A549 (cell line): ENCODE results near the gene ECT2.

Experiments
- EP300 ChIP-seq, 2 experiments: fragments of >200 bp; sonication (Bioruptor Twin); formaldehyde crosslinking; IDR thresholded peaks; 2 replicates in 1 of 2; 3 replicates in 1 of 2; pipeline ENCODE4 v1.6.1; 2016 to 2017
- HDAC2 ChIP-seq: fragments of 200-600 bp; sonication (generic); IDR thresholded peaks from 2 replicates; pipeline ENCODE4 v1.6.1; 2016
- JUNB ChIP-seq: fragments of >200 bp; sonication (Bioruptor Twin); formaldehyde crosslinking; IDR thresholded peaks from 2 replicates; pipeline ENCODE4 v1.6.1; 2016
- PHF8 ChIP-seq: fragments of 200-600 bp; sonication (generic); IDR thresholded peaks from 2 replicates; pipeline ENCODE4 v1.6.1; 2016; ENCODE audit warnings: low read depth, mild to moderate bottlenecking, antibody characterized with exemption, moderate library complexity, borderline replicate concordance
- POLR2A ChIP-seq: IDR thresholded peaks from 2 replicates; pipeline ENCODE4 v1.6.1; 2012; ENCODE audit warnings: mild to moderate bottlenecking, low read length
- RARB ChIP-seq: fragments of 250-450 bp; sonication (Bioruptor Pico); IDR thresholded peaks from 2 replicates; pipeline ENCODE4 v1.8.0; 2021; ENCODE audit warnings: mild to moderate bottlenecking, moderate library complexity
- RFX5 ChIP-seq: fragments of 450-650 bp; IDR thresholded peaks from 2 replicates; pipeline ENCODE4 v1.7.1; 2014; ENCODE audit warnings: antibody characterized with exemption, mild to moderate bottlenecking, moderate library complexity
- SMC3 ChIP-seq: fragments of >200 bp; sonication (Bioruptor Twin); formaldehyde crosslinking; IDR thresholded peaks from 3 replicates; pipeline ENCODE4 v1.6.1; 2018; ENCODE audit warnings: inconsistent platforms
- TF ChIP-seq, protein P1 (sequence below): fragments of >200 bp; sonication (Bioruptor Twin); formaldehyde crosslinking; IDR thresholded peaks from 3 replicates; pipeline ENCODE4 v1.5.1; 2016
- TF ChIP-seq, protein P2 (sequence below): fragments of 200-600 bp; sonication (generic); IDR thresholded peaks from 2 replicates; pipeline ENCODE4 v1.6.1; 2016; ENCODE audit warnings: antibody characterized with exemption, mild to moderate bottlenecking, moderate library complexity

DNA sequence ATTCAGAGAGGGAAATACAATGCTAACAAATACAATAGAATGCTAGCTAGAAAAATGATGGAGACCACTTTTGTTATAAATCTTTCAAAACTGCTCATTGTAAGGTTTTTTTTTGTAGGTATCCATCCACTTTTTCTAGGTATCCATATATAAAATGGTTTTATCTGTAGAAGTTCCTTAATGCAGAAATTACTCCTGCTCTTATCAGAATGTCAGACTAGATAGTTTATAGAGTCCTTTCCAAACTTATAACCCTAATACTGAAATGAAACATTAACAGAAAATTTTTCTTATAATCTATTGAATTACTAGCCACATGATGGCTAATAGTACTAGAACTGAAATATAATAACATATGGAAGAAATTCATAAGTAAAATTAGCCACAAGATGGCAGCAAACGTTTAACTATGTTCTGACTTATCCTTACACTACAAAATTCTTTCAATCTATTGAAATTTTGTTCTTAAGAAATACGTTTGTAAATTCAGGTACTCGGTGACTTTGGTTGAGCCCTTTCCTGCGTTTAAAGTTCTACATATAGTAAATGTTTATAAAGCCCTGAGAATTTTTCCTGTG, 58.5 kb downstream of the ECT2 start:
- TF ChIP-seq HDAC2: no peak
- TF ChIP-seq SMC3: no peak
- TF ChIP-seq, protein P1, sequence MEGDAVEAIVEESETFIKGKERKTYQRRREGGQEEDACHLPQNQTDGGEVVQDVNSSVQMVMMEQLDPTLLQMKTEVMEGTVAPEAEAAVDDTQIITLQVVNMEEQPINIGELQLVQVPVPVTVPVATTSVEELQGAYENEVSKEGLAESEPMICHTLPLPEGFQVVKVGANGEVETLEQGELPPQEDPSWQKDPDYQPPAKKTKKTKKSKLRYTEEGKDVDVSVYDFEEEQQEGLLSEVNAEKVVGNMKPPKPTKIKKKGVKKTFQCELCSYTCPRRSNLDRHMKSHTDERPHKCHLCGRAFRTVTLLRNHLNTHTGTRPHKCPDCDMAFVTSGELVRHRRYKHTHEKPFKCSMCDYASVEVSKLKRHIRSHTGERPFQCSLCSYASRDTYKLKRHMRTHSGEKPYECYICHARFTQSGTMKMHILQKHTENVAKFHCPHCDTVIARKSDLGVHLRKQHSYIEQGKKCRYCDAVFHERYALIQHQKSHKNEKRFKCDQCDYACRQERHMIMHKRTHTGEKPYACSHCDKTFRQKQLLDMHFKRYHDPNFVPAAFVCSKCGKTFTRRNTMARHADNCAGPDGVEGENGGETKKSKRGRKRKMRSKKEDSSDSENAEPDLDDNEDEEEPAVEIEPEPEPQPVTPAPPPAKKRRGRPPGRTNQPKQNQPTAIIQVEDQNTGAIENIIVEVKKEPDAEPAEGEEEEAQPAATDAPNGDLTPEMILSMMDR: peak; percentile 47
- no peak for TF ChIP-seq POLR2A
- TF ChIP-seq, protein P2, sequence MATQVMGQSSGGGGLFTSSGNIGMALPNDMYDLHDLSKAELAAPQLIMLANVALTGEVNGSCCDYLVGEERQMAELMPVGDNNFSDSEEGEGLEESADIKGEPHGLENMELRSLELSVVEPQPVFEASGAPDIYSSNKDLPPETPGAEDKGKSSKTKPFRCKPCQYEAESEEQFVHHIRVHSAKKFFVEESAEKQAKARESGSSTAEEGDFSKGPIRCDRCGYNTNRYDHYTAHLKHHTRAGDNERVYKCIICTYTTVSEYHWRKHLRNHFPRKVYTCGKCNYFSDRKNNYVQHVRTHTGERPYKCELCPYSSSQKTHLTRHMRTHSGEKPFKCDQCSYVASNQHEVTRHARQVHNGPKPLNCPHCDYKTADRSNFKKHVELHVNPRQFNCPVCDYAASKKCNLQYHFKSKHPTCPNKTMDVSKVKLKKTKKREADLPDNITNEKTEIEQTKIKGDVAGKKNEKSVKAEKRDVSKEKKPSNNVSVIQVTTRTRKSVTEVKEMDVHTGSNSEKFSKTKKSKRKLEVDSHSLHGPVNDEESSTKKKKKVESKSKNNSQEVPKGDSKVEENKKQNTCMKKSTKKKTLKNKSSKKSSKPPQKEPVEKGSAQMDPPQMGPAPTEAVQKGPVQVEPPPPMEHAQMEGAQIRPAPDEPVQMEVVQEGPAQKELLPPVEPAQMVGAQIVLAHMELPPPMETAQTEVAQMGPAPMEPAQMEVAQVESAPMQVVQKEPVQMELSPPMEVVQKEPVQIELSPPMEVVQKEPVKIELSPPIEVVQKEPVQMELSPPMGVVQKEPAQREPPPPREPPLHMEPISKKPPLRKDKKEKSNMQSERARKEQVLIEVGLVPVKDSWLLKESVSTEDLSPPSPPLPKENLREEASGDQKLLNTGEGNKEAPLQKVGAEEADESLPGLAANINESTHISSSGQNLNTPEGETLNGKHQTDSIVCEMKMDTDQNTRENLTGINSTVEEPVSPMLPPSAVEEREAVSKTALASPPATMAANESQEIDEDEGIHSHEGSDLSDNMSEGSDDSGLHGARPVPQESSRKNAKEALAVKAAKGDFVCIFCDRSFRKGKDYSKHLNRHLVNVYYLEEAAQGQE: no peak
- TF ChIP-seq RARB (CRISPR knock-in tag): no peak
- TF ChIP-seq EP300 (IDR thresholded peaks at IDR 0.05): no peak
- TF ChIP-seq PHF8: no peak
- TF ChIP-seq JUNB: no peak
- no peak for TF ChIP-seq RFX5
